H1 (cell line): Measurements from ENCODE around the gene KIF4A. TPM values are rescaled to one million over a fixed set of nuclear protein-coding genes. Genes with fewer than 3 reads are reported as not detected.

Source experiments
- CTCF ChIA-PET: fragments of 300-600 bp; sonication (Branson Sonifier 250); formaldehyde crosslinking; loops from one replicate; lab custom pipeline; 2021; ENCODE audit not compliant: partially characterized antibody; lab: Charles Lee
- POLR2A ChIA-PET: fragments of 300-600 bp; sonication (Branson Sonifier 250); formaldehyde crosslinking; loops from one replicate; lab custom pipeline; 2021; ENCODE audit warnings: inconsistent platforms; ENCODE audit not compliant: partially characterized antibody; lab: Charles Lee
- DNase-seq, 2 experiments: peaks; one replicate each; pipeline versions ENCODE4 v3.0.0 to v3.0.0-alpha.2; 2010 to 2022; ENCODE audit warnings: low spot score in 2 of 2, low read depth in 1 of 2, mixed read lengths in 1 of 2
- FAIRE-seq: peaks from 2 replicates; lab custom pipeline; 2011; peaks lifted over from hg19 to GRCh38; lab: Jason Lieb, UNC
- H2AFZ ChIP-seq: 2 replicates; pipeline ENCODE4 v1.8.1; 2012; ENCODE audit warnings: low read length, inconsistent platforms
- H2AK5ac ChIP-seq: 2 replicates; pipeline ENCODE4 v1.6.1; 2013; ENCODE audit warnings: low read depth, low read length
- H2BK120ac ChIP-seq: replicated peaks from 2 replicates; pipeline ENCODE3; 2013; ENCODE audit warnings: low read depth, low read length, inconsistent platforms
- H2BK12ac ChIP-seq: 2 replicates; pipeline ENCODE4 v1.6.1; 2013; ENCODE audit warnings: low read depth, low read length
- H2BK15ac ChIP-seq: 2 replicates; pipeline ENCODE4 v1.6.1; 2013; ENCODE audit warnings: low read length
- H2BK20ac ChIP-seq: 2 replicates; pipeline ENCODE4 v1.6.1; 2013; ENCODE audit warnings: low read length
- H2BK5ac ChIP-seq: 2 replicates; pipeline ENCODE4 v1.6.1; 2013; ENCODE audit warnings: low read depth, low read length
- H3K14ac ChIP-seq: 2 replicates; pipeline ENCODE4 v1.6.1; 2013; ENCODE audit warnings: inconsistent platforms; ENCODE audit not compliant: insufficient read length
- H3K18ac ChIP-seq: 2 replicates; pipeline ENCODE4 v1.6.1; 2013; ENCODE audit warnings: low read length; ENCODE audit errors: extremely low read depth
- H3K23ac ChIP-seq: 2 replicates; pipeline ENCODE4 v1.6.1; 2013; ENCODE audit warnings: inconsistent platforms; ENCODE audit not compliant: insufficient read length
- H3K23me2 ChIP-seq: 2 replicates; pipeline ENCODE4 v1.6.1; 2013; ENCODE audit warnings: low read depth, low read length
- H3K27ac ChIP-seq: 2 replicates; pipeline ENCODE4 v1.6.1; 2011; ENCODE audit warnings: low read depth, low read length, inconsistent platforms
- H3K27me3 ChIP-seq, 4 experiments: replicated peaks in 1 of 4; 1 replicate in 1 of 4; 2 replicates in 3 of 4; pipeline versions ENCODE4 v1.6.1 to v1.8.1; 2011 to 2013; ENCODE audit warnings: low read length in 3 of 4, mild to moderate bottlenecking in 3 of 4, inconsistent platforms in 2 of 4, mixed read lengths in 2 of 4, moderate library complexity in 1 of 4; ENCODE audit not compliant: control insufficient read depth in 3 of 4, insufficient read depth in 3 of 4; ENCODE audit errors: extremely low read depth in 1 of 4
- H3K36me3 ChIP-seq, 4 experiments: 2 replicates each; pipeline versions ENCODE4 v1.6.1 to v1.8.1; 2011 to 2013; ENCODE audit warnings: mild to moderate bottlenecking in 4 of 4, low read length in 3 of 4, moderate library complexity in 2 of 4, control low read depth in 1 of 4, inconsistent platforms in 1 of 4; ENCODE audit not compliant: insufficient read depth in 4 of 4, control insufficient read depth in 2 of 4
- H3K4ac ChIP-seq: replicated peaks from 2 replicates; pipeline ENCODE3; 2013; ENCODE audit warnings: low read length, low read depth, mixed read lengths, inconsistent platforms; ENCODE audit not compliant: insufficient read length
- H3K4me1 ChIP-seq, 4 experiments: replicated peaks in 1 of 4; 1 replicate in 1 of 4; 2 replicates in 3 of 4; pipeline versions ENCODE4 v1.6.1 to v1.8.1; 2011 to 2013; ENCODE audit warnings: low read length in 3 of 4, inconsistent platforms in 2 of 4, mixed read lengths in 1 of 4; ENCODE audit not compliant: insufficient read depth in 4 of 4, control insufficient read depth in 3 of 4
- H3K4me2 ChIP-seq, 2 experiments: 2 replicates each; pipeline versions ENCODE4 v1.6.1 to v1.8.1; 2011 to 2013; ENCODE audit warnings: low read depth in 2 of 2, low read length in 2 of 2, control low read depth in 1 of 2, inconsistent platforms in 1 of 2, mild to moderate bottlenecking in 1 of 2; ENCODE audit not compliant: insufficient read depth in 1 of 2
- H3K4me3 ChIP-seq, 4 experiments: fragments of 200-600, 300-600 bp in 1 of 4; sonication (generic), shearing (Covaris generic), sonication (Bioruptor Twin) in 1 of 4; 2 replicates each; pipeline versions ENCODE4 v1.5.1 to v1.8.1; 2011 to 2016; ENCODE audit warnings: low read length in 4 of 4, low read depth in 3 of 4, control low read depth in 2 of 4, inconsistent platforms in 2 of 4, mild to moderate bottlenecking in 2 of 4, mixed read lengths in 1 of 4, moderate library complexity in 1 of 4; ENCODE audit not compliant: insufficient read depth in 2 of 4; ENCODE audit errors: extremely low read depth in 1 of 4
- H3K56ac ChIP-seq: replicated peaks from 2 replicates; pipeline ENCODE3; 2013; ENCODE audit warnings: low read depth, mild to moderate bottlenecking, mixed read lengths, low read length, inconsistent platforms; ENCODE audit not compliant: insufficient read length
- H3K79me1 ChIP-seq: 2 replicates; pipeline ENCODE4 v1.6.1; 2013; ENCODE audit warnings: low read depth, low read length, control low read depth
- H3K79me2 ChIP-seq, 2 experiments: 2 replicates each; pipeline versions ENCODE4 v1.6.1 to v1.8.1; 2012 to 2013; ENCODE audit warnings: low read length in 2 of 2, mild to moderate bottlenecking in 2 of 2, inconsistent platforms in 1 of 2; ENCODE audit not compliant: insufficient read depth in 2 of 2, control insufficient read depth in 1 of 2
- H3K9ac ChIP-seq, 4 experiments: replicated peaks in 1 of 4; 1 replicate in 1 of 4; 2 replicates in 3 of 4; pipeline versions ENCODE4 v1.6.1 to v1.8.1; 2011 to 2013; ENCODE audit warnings: low read depth in 3 of 4, low read length in 3 of 4, control low read depth in 2 of 4, mild to moderate bottlenecking in 2 of 4, moderate library complexity in 2 of 4, inconsistent platforms in 1 of 4; ENCODE audit errors: extremely low read depth in 1 of 4
- H3K9me3 ChIP-seq, 2 experiments: 2 replicates each; pipeline versions ENCODE4 v1.6.1 to v1.8.1; 2012 to 2013; ENCODE audit warnings: mild to moderate bottlenecking in 2 of 2, moderate library complexity in 2 of 2, control low read depth in 1 of 2, inconsistent platforms in 1 of 2, low read depth in 1 of 2, low read length in 1 of 2, mixed read lengths in 1 of 2; ENCODE audit not compliant: insufficient read depth in 2 of 2
- H4K20me1 ChIP-seq, 2 experiments: replicated peaks in 1 of 2; 2 replicates each; pipeline versions ENCODE3 to v1.8.1; 2011 to 2013; ENCODE audit warnings: inconsistent platforms in 2 of 2, low read length in 2 of 2, mild to moderate bottlenecking in 1 of 2; ENCODE audit not compliant: insufficient read depth in 2 of 2, control insufficient read depth in 1 of 2
- H4K5ac ChIP-seq: 2 replicates; pipeline ENCODE4 v1.6.1; 2013; ENCODE audit warnings: low read length, low read depth, mixed read lengths, inconsistent platforms; ENCODE audit not compliant: insufficient read length
- H4K8ac ChIP-seq: 2 replicates; pipeline ENCODE4 v1.8.0; 2013; ENCODE audit warnings: mild to moderate bottlenecking, moderate library complexity, low read length, inconsistent platforms; ENCODE audit not compliant: insufficient read depth; ENCODE audit errors: extremely low read depth
- H4K91ac ChIP-seq: replicated peaks from 2 replicates; pipeline ENCODE3; 2013; ENCODE audit warnings: low read length, mixed read lengths, inconsistent platforms; ENCODE audit not compliant: insufficient read length
- CHD2 ChIP-seq: IDR thresholded peaks from 2 replicates; pipeline ENCODE4 v1.6.1; 2012; ENCODE audit warnings: low read length, improper control_type of control experiment
- EP300 ChIP-seq, 2 experiments: IDR thresholded peaks; 1 replicate in 1 of 2; 2 replicates in 1 of 2; pipeline ENCODE4 v1.6.1; 2011 to 2012; ENCODE audit warnings: low read depth in 2 of 2, low read length in 2 of 2, mild to moderate bottlenecking in 2 of 2, borderline replicate concordance in 1 of 2, inconsistent platforms in 1 of 2, moderate library complexity in 1 of 2
- KDM1A ChIP-seq: fragments of 200-600, 300-600 bp; sonication (generic); IDR thresholded peaks from 2 replicates; pipeline ENCODE4 v1.7.1; 2016; ENCODE audit warnings: mild to moderate bottlenecking, low read length, borderline replicate concordance
- WGBS, 2 experiments: shearing (Covaris generic) in 1 of 2; methylation state at CpG; one replicate each; pipeline versions ENCODE4 v1.1.6 to v1.1.7; 2013 to 2015; ENCODE audit warnings: low lambda C conversion rate in 2 of 2, mixed read lengths in 2 of 2, inconsistent platforms in 1 of 2, low coverage in 1 of 2, missing lambda C conversion rate in 1 of 2; ENCODE audit not compliant: insufficient replicate concordance in 2 of 2, insufficient coverage in 1 of 2, insufficient read length in 1 of 2; ENCODE audit errors: extremely low coverage in 1 of 2, missing lambda C conversion rate in 1 of 2; 5-methylcytosine and 5-hydroxymethylcytosine counted together
- polyA plus RNA-seq, 7 experiments: library from polyadenylated mRNA; depleted of rRNA in 3 of 7; stranded (reverse) in 5 of 7; unstranded in 2 of 7; fragments of >200 nt in 5 of 7; fragments of 200-250 nt in 2 of 7; gene quantifications; 1 replicate in 5 of 7; 2 replicates in 1 of 7; 4 replicates in 1 of 7; pipeline versions ENCODE4 v1.2.1 to v1.2.3, GENCODE V29; 2011 to 2013; ENCODE audit warnings: missing spikeins in 2 of 7, mixed read lengths in 2 of 7
- total RNA-seq: library from RNA; stranded (reverse); fragmentation: NEBNext Ultra II Directional; extraction: Animal tissue kit (Norgen Biotek cat#: 25700); gene quantifications from 2 replicates; pipeline ENCODE4 v1.2.1, GENCODE V29; 2021

The KIF4A gene
- total and polyA plus RNA-seq, 2 of the 8 experiments (the other 6 are each of a cell fraction or from before 2014, with no cell fraction given) = 10.9 to 35.7 TPM

DNA sequence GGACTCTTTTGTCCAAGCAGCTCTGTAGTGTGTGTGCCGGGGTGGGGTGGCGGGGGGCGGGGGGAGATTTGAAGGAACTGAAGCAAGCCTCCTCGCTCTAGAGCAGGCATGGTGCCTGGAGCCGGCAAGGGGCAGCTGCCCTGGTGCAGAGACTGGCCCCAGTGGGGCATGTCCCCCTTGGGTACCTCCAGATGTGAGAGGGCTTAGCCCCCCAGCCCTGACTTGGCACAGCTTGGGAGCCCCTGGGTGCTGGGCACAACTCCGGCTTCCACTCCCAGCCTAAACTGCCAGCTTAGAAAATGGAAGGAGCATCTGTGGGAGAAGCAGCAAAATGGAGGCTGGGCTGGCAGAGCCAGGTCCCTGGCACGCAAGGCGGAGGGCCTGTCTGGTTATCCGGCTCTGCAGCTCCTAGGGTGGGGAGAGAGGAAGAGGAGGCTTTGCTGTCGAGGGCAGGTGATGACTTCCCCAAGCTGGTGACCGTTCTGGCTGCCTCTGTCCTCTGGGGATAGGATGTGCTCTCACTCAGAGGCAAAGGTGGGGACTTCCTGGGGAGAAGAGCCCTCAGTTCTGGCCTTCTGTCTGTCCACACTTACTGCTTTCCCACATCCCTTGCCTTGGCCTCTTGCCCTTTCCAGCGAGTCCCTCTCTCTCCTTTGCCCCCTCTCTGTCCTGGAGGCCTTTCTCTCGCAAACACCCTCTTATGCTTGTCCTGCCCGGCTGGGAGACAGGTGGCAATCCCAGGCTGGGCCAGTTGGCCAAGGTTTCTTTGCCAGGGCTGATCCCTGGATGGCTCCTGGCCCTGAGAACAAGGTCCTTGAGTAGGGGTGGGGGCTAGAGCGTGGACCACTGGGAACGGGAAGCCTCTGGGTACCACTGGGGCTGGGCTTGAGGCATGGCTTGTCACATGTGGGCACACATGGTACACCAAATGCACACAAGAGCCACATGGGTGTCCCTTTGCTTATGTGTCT lies 156.8 kb downstream of the KIF4A start:
- H4K20me1 ChIP-seq = no peaks in the 10 kb centered on the region
- H3K23me2 ChIP-seq = no peaks in the 10 kb centered on the region; the same call in 1 of the 2 replicates
- H3K4me3 ChIP-seq = no peak overlapping the region
- H2BK120ac ChIP-seq = no peak overlapping the region
- peaks cover 0 to 12% (median 10%) of the 10 kb centered on the region in 4 experiments; a peak in 4 of 7 replicates for H3K27me3 ChIP-seq
- peak overlapping the region; percentile 16; the same call in 1 of the 2 replicates for H2AK5ac ChIP-seq
- ChIA-PET CTCF (interaction anchor here (1.6 kb wide), 1 partner anchor 11 kb away, joined by 7 read pairs; no protein-coding TSS in a partner anchor), POLR2A (interaction anchor here (1.2 to 3.0 kb wide), 2 partner anchors 12 kb away, joined by 4 to 22 read pairs; no protein-coding TSS in a partner anchor)
- DNase-seq (no peak), FAIRE-seq (no peak)
- no peak overlapping the region for H3K27ac ChIP-seq
- no peaks in the 10 kb centered on the region for H3K9me3 ChIP-seq
- H3K14ac ChIP-seq = no peak overlapping the region
- no peak overlapping the region for H4K5ac ChIP-seq
- 90% methylated on average over 6 of the region's 16 CpGs; no CpG with 5 or more reads in 1 of the 2 experiments for WGBS, 2 experiments
- no peak overlapping the region for H3K23ac ChIP-seq
- H2BK5ac ChIP-seq = no peak overlapping the region
- no peak overlapping the region for H3K4ac ChIP-seq
- no peak overlapping the region for H4K8ac ChIP-seq
- H3K9ac ChIP-seq = no peak overlapping the region
- TF ChIP-seq KDM1A (no peak), EP300 (IDR thresholded peaks at IDR 0.05; ENCODE audit: borderline replicate concordance in 1 of 2, low read depth in 2 of 2, low read length in 2 of 2) (no peak), CHD2 (no peak)
- H3K79me2 ChIP-seq = no peaks in the 10 kb centered on the region
- no peak overlapping the region for H2BK20ac ChIP-seq
- no peak overlapping the region for H3K18ac ChIP-seq
- no peaks in the 10 kb centered on the region for H3K79me1 ChIP-seq
- H2BK15ac ChIP-seq = no peak overlapping the region
- no peak overlapping the region for H3K56ac ChIP-seq
- H2AFZ ChIP-seq = no peak overlapping the region
- no peaks in the 10 kb centered on the region for H3K36me3 ChIP-seq
- H4K91ac ChIP-seq = no peak overlapping the region
- H3K4me2 ChIP-seq = no peak overlapping the region
- H3K4me1 ChIP-seq = no peaks in the 10 kb centered on the region; a peak in 1 of 7 replicates
- no peak overlapping the region for H2BK12ac ChIP-seq
